OCI-LY7 (cell line): ENCODE results near the gene CNIH3. TPM values are rescaled to one million over a fixed set of nuclear protein-coding genes. Genes with fewer than 3 reads are reported as not detected.

ENCODE experiments used
- BruUV-seq: library from RNA; stranded (reverse); fragments of 400-500 nt; replicated peaks from 2 replicates; lab custom pipeline; 2021; lab: Mats Ljungman, UMichigan
- CTCF ChIA-PET: fragments of 300-600 bp; sonication (Branson Sonifier 250); formaldehyde crosslinking; loops from one replicate; lab custom pipeline; 2022; ENCODE audit warnings: antibody characterized with exemption; ENCODE audit not compliant: unreplicated experiment; lab: Charles Lee
- POLR2A ChIA-PET: fragments of 300-600 bp; sonication (Branson Sonifier 250); formaldehyde crosslinking; loops from one replicate; lab custom pipeline; 2022; ENCODE audit warnings: antibody characterized with exemption; lab: Charles Lee
- DNase-seq: peaks from one replicate; pipeline ENCODE4 v3.0.0-alpha.2; 2015; ENCODE audit warnings: low spot score
- H2AFZ ChIP-seq: fragments of 200-600 bp; sonication (generic), shearing (Covaris generic); 2 replicates; pipeline ENCODE4 v1.6.1; 2014; ENCODE audit warnings: mild to moderate bottlenecking, antibody characterized with exemption, low read length, moderate library complexity
- H3K27ac ChIP-seq: fragments of 200-600 bp; sonication (generic); 2 replicates; pipeline ENCODE4 v1.5.1; 2014; ENCODE audit warnings: mixed run types, low read depth, mild to moderate bottlenecking, moderate library complexity, low read length, inconsistent platforms; ENCODE audit not compliant: poor library complexity, severe bottlenecking
- H3K36me3 ChIP-seq: fragments of 200-600 bp; sonication (generic); 2 replicates; pipeline ENCODE4 v1.6.1; 2014; ENCODE audit warnings: mild to moderate bottlenecking, antibody characterized with exemption, low read length, moderate library complexity, mixed read lengths; ENCODE audit not compliant: insufficient read depth
- H3K4me1 ChIP-seq: fragments of 200-600 bp; sonication (generic); 2 replicates; pipeline ENCODE4 v1.5.1; 2014; ENCODE audit warnings: mild to moderate bottlenecking, low read length; ENCODE audit not compliant: insufficient read depth, poor library complexity, severe bottlenecking
- H3K4me2 ChIP-seq: fragments of 200-600 bp; sonication (generic); 2 replicates; pipeline ENCODE4 v1.6.1; 2014; ENCODE audit warnings: mild to moderate bottlenecking, low read length
- H3K4me3 ChIP-seq: fragments of 200-600 bp; sonication (generic); 2 replicates; pipeline ENCODE4 v1.5.1; 2014; ENCODE audit warnings: mild to moderate bottlenecking, low read depth, low read length; ENCODE audit not compliant: poor library complexity, severe bottlenecking
- H3K79me2 ChIP-seq: fragments of 200-600 bp; sonication (generic); 2 replicates; pipeline ENCODE4 v1.6.1; 2016; ENCODE audit warnings: low read depth, mild to moderate bottlenecking, low read length, moderate library complexity, mixed read lengths; ENCODE audit not compliant: insufficient read depth
- H3K9me2 ChIP-seq: fragments of 200-600 bp; sonication (generic); 2 replicates; pipeline ENCODE4 v1.6.1; 2016; ENCODE audit warnings: mild to moderate bottlenecking, low read length, mixed read lengths; ENCODE audit not compliant: insufficient read depth
- H3K9me3 ChIP-seq: fragments of 200-600 bp; sonication (generic); 2 replicates; pipeline ENCODE4 v1.6.1; 2014; ENCODE audit warnings: mild to moderate bottlenecking, mixed run types, low read length, mixed read lengths
- H4K20me1 ChIP-seq: fragments of 200-600 bp; sonication (generic); 2 replicates; pipeline ENCODE4 v1.6.1; 2014; ENCODE audit warnings: mild to moderate bottlenecking, antibody characterized with exemption, low read length, moderate library complexity, mixed read lengths; ENCODE audit not compliant: insufficient read depth
- CTCF ChIP-seq: fragments of 200-600 bp; sonication (generic); conservative IDR thresholded peaks from 2 replicates; pipeline ENCODE4 v1.5.1; 2014; ENCODE audit warnings: mild to moderate bottlenecking, antibody characterized with exemption, low read length, moderate library complexity, mixed read lengths
- EZH2phosphoT487 ChIP-seq: fragments of 200-600 bp; sonication (generic); IDR thresholded peaks from 2 replicates; pipeline ENCODE4 v1.6.1; 2018; ENCODE audit warnings: low read depth, borderline replicate concordance, mild to moderate bottlenecking, mixed run types, antibody characterized with exemption, low read length, moderate library complexity, mixed read lengths
- intact Hi-C: fragments of 100-400 bp; cut with micrococcal nuclease; formaldehyde crosslinking; loops from one replicate; pipeline ENCODE4 v1.10.0; 2022; ENCODE audit not compliant: unreplicated experiment
- total RNA-seq, 2 experiments: library from RNA; depleted of rRNA in 1 of 2; stranded (reverse); fragments of >200 nt in 1 of 2; shearing (Covaris generic) in 1 of 2; gene quantifications; 2 replicates each; pipeline ENCODE4 v1.2.3, GENCODE V29; 2014 to 2022

The CNIH3 gene
- total RNA-seq, 2 experiments from 2014 or later, result 1.9 to 2.4 TPM

- Histone ChIP-seq H3K9me2 (no peaks in the 10 kb centered on the region), H3K4me3 (no peak overlapping the region), H2AFZ (no peak overlapping the region), H3K4me1 (no peaks in the 10 kb centered on the region), H3K4me2 (no peak overlapping the region), H3K36me3 (no peaks in the 10 kb centered on the region), H3K79me2 (no peaks in the 10 kb centered on the region), H3K9me3 (no peaks in the 10 kb centered on the region), H4K20me1 (no peaks in the 10 kb centered on the region), H3K27ac (no peak overlapping the region)
- intact Hi-C loops, result no loop called here
- no peak for DNase-seq
- ChIA-PET CTCF (no interaction called here), POLR2A (interaction anchor here (0.7 to 1.2 kb wide), 3 partner anchors 11 to 1841 kb away, joined by 3 to 4 read pairs (median 3); no protein-coding TSS in a partner anchor)
- TF ChIP-seq CTCF, result no peak
- no peak for TF ChIP-seq EZH2phosphoT487
- no TSS peak for BruUV-seq
Observed at GRCh38 chr1:224639426-224639975, 23.4 kb downstream of the CNIH3 start.

GRCh38 chr1:224640018-224640417 lies 23.9 kb downstream of the CNIH3 start:
- Histone ChIP-seq H3K4me3 (no peak overlapping the region), H3K4me2 (no peak overlapping the region), H3K9me2 (no peaks in the 10 kb centered on the region), H3K4me1 (no peaks in the 10 kb centered on the region), H3K27ac (no peak overlapping the region), H3K9me3 (no peaks in the 10 kb centered on the region), H3K79me2 (no peaks in the 10 kb centered on the region), H4K20me1 (no peaks in the 10 kb centered on the region), H3K36me3 (no peaks in the 10 kb centered on the region), H2AFZ (no peak overlapping the region)
- CTCF ChIA-PET, result no interaction called here
- no TSS peak for BruUV-seq
- intact Hi-C loops, result loop anchor here (5.0 kb wide), 2 partner anchors 128 to 282 kb away; no protein-coding TSS in a partner anchor
- DNase-seq, result no peak
- TF ChIP-seq CTCF, result no peak
- no peak for TF ChIP-seq EZH2phosphoT487
- POLR2A ChIA-PET, result interaction anchor here (1.2 kb wide), 1 partner anchor 62 kb away, joined by 3 read pairs; no protein-coding TSS in a partner anchor

- Histone ChIP-seq H3K4me2 (no peak overlapping the region), H3K9me3 (no peaks in the 10 kb centered on the region), H3K36me3 (no peaks in the 10 kb centered on the region), H3K4me1 (no peaks in the 10 kb centered on the region), H3K9me2 (no peaks in the 10 kb centered on the region), H2AFZ (no peak overlapping the region), H3K4me3 (no peak overlapping the region), H3K79me2 (no peaks in the 10 kb centered on the region), H3K27ac (no peak overlapping the region), H4K20me1 (no peaks in the 10 kb centered on the region)
- no peak for DNase-seq
- intact Hi-C loops, result loop anchor here (5.0 kb wide), 2 partner anchors 128 to 282 kb away; no protein-coding TSS in a partner anchor
- ChIA-PET CTCF (no interaction called here), POLR2A (no interaction called here)
- no TSS peak for BruUV-seq
- TF ChIP-seq CTCF, result no peak
- no peak for TF ChIP-seq EZH2phosphoT487
Observed at GRCh38 chr1:224640587-224640986, 24.5 kb downstream of the CNIH3 start.
